RPMI7951 (cell line): ENCODE data around the gene TAPT1. TPM values are rescaled to one million over a fixed set of nuclear protein-coding genes. Genes with fewer than 3 reads are reported as not detected.
A peak's percentile ranks its signal among the peaks of the same experiment; 100 is the strongest.

Experiments
- DNase-seq: peaks from one replicate; pipeline ENCODE4 v3.0.0-alpha.2; 2012; ENCODE audit warnings: low read depth
- total RNA-seq: library from RNA; depleted of rRNA; stranded (reverse); fragments of >200 nt; shearing (Covaris generic); gene quantifications from 2 replicates; pipeline ENCODE4 v1.2.3, GENCODE V29; 2014; rRNA removed

TAPT1 gene
- total RNA-seq = 12.3 and 16.8 TPM in 2 replicates

DNA sequence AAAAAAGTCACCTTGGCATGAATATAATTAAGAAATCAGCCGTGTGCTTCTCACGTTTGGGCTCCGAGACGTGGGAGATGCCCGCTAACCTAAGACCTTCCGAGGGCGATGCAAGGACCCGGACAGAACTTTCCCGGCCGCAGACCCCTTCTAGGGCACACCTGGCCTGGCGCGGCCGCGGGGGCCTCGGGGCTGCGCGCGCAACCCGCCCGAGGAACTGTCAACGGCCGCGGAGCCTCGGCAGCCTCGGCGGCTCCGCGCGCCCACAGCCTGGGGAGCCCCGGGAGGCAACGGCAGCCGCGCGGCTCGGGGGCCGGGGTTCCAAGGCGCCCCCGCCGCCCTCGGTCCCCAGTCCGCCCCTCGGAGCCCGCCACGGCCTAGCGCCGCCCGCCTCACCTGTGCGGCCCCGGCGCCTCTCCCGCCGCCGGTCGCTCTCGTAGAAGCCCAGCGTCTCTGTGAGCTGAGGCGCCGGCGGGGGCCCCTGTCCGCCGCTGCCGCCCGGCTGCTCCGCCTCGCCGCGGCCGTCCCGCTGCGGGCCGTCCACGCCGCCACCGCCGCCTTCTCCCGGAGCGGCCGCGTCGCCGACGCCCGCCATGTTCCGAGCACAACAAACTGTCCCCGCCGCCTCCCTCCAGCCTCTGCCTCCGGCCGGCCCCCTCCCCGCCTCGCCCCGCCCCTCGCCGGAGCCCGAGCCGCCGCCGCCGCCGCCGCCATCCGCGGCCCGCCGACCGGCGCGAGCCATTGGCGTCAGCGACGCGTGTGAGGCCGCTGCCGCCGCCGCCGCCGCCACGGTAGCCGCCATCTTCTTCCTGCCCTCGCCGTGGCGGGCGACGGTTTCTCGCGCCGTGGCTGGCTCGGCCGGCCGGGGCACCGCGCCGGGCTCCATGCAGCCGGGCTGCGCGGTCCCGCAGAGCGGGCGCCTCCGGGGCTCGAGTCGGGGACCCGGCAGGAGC, at the start of gene TAPT1:
Gene TAPT1, minus strand, starts transcription at position 609 of the 953 bp plus-strand sequence. Its CDS starts 14 bp downstream, at position 595.
- peak; percentile 59 for DNase-seq

DNA sequence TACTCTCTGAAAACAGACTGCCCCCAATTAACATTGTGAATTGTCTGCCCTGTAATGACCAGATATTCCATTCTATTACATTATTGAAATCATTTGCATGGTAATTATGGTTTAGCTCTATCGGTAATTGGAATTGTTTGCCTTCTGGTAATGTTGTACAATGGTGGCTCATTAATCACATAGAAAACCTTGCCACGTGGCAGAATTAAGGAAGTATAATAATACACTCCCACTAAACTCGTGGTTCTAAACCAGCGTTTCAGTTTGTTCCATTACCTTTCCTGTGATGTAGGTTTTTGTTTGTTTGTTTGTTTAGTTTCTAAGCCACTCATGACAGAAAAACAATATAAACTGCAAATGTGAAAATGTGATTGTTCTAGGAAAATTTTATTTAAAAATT, 45.1 kb upstream of the TAPT1 start:
- no peak for DNase-seq

GRCh38 chr4:16270454-16271328, 44.4 kb upstream of the TAPT1 start:
- peak; percentile 29 for DNase-seq

GRCh38 chr4:16269742-16270453, 43.6 kb upstream of the TAPT1 start:
- DNase-seq = peak; percentile 94

GRCh38 chr4:16269240-16269639, 43.0 kb upstream of the TAPT1 start:
- DNase-seq = no peak

GRCh38 chr4:16268290-16268689, 42.0 kb upstream of the TAPT1 start:
- no peak for DNase-seq

DNA sequence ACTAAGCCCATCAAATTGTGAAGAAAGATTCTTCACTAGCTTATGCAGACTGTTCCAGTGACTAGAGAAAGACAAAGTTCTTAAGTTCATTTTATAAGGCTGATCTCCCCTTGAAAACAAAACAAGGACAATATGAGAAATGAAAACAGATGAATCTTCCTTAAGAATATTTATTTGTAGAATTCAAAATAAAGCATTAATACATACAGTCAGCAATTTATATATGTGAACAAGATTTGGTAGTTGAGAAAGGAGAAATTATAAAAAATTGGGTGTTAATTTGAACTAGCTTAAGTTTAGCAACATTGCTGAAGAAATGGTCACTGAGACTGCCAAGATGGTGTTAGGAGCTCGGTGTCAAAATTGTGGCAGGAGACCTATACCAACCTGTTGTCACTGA, 41.4 kb upstream of the TAPT1 start:
- DNase-seq = no peak

- no peak for DNase-seq
Observed at GRCh38 chr4:16265820-16266219, 39.5 kb upstream of the TAPT1 start.

- DNase-seq = peak; percentile 50
Observed at GRCh38 chr4:16264798-16265197, 38.5 kb upstream of the TAPT1 start.

- no peak for DNase-seq
Observed at GRCh38 chr4:16263056-16263455, 36.8 kb upstream of the TAPT1 start.

DNA sequence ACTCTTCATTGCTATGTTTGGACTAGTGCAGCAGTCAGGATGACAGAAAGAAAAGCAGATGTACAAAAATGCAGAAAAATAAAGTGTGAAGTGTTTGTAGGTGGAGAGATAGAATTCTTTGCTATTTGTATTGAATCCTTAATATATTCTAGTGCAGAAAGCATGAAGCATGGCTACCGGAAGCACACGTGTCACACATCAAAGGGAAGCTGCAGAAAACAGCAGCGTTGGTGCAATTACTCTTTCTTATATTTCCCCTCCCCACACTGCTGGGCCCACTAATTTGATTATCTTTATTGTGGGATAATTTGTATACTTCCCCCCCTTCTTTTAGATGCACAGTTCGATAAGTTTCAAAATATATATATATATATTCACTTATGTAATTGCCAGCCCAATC, 35.9 kb upstream of the TAPT1 start:
- no peak for DNase-seq

DNA sequence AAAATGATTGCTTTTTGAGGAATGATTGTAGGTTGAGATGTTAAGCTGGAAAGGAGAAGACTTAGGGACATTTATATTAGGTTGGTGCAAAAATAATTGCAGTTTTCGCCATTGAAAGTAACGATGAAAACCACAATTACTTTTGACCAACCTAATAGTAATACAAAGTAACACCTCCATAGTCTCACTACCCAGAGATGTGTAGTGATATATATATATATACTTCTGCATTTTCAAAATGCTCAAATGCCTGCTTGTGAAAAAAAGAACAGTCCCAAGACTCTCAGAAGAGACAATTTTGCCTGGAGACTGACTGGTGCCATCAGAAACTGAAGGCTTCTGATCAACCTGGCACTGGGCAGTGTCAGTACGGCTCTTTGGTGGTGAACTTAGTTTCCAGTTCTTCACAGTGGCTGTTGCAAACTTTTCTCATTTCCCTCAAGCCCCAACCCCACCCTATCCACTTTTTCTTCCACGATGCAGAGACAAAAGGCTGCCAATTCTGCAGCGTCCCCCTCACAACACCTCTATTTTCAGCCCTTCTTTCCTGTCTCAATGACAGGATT, 35.1 kb upstream of the TAPT1 start:
- DNase-seq = no peak

GRCh38 chr4:16259889-16260246, 33.6 kb upstream of the TAPT1 start:
- no peak for DNase-seq

GRCh38 chr4:16259241-16259888, 33.1 kb upstream of the TAPT1 start:
- no peak for DNase-seq

DNA sequence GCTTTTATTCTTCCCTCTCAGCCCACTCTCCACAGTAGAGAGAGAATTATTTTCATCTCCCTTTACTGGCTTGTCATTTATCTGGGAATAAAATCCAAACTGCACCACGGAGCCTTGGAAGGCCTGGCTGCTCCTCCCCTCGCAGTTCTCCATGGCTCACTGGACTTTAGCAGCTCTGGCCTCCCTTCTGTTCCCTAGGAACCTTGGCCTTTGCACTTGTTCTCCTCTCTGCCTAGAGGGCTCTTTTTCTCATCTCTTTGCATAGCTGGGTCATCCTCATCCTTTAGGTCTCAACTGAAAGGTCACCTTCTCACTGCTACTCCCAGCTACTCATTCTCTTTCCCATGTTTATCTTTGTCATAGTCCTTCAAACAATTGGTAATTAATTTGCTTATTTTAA, 31.3 kb upstream of the TAPT1 start:
- no peak for DNase-seq

DNA sequence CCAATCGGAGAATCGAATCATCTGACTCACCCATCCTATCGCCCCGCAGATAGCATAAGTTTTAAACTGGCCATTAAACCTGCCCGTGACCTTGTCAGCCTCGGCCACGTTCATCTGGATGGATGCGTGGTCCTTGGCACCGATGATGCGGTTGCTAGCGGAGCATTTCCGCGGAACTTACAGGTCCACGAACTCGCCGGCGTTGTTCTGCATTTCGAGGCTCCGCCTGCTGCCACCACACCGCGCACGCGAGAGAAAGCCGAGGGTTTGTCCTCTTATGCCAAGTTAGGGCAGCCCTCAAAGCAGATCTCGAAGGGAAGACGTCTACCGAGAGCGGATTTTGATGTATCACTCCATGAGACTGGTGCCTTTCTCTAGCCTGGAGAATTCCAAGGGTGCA, 30.1 kb upstream of the TAPT1 start:
- no peak for DNase-seq

DNA sequence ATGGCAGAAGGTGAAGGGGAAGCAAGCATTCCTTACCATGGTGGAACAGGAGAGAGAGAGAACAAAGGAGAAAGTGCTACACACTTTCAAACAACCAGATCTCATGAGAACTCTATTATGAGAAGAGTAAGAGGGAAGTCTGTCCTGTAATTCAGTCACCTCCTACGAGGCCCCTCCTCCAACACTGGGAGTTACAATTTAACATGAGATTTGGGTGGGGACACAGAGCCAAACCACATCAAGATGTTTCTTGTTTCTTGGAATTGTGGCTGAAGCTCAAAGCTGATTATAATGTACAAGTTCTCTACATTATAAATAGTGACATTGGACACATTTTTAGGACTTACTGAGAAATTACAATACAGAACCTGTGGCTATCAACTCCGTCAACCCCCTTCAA, 29.5 kb upstream of the TAPT1 start:
- DNase-seq = no peak

DNA sequence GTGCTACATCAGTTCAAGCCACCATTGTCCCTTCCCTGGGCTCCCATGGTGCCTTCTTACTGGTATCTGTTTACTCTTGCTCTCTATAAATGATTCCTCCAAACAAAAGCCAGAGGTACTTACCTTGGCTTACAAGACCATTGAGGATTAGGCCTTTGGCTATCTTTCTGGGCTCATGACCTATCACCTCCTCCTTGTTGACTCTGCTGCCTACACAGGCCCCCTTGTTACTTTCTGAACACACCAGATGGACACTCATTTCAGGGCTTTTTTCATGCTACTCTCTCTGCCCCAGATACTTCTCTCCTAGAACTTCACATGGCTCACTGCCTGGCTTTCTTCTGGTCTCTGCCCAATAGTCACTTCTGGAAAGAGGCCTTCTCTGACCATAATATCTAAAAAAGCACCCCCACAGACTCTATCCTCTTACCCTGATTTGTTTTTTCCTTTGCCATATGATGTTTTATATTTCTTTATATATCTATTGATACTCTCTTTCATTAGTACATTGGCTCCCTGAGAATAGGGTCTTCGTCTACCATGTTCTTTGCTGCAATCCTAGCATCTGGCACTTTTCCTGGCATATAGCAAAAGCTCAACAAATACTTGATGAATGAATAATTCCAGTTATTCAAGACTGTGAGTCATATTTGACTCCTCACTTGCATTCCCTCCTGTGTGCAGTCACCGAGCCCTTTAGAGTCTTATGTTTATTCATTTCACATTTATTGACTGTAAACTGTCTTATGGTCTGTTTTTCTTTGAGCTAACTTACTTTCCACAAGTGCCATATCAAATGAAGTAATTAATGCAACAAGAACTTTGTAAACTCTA, 27.1 kb upstream of the TAPT1 start:
- DNase-seq = peak; percentile 76

DNA sequence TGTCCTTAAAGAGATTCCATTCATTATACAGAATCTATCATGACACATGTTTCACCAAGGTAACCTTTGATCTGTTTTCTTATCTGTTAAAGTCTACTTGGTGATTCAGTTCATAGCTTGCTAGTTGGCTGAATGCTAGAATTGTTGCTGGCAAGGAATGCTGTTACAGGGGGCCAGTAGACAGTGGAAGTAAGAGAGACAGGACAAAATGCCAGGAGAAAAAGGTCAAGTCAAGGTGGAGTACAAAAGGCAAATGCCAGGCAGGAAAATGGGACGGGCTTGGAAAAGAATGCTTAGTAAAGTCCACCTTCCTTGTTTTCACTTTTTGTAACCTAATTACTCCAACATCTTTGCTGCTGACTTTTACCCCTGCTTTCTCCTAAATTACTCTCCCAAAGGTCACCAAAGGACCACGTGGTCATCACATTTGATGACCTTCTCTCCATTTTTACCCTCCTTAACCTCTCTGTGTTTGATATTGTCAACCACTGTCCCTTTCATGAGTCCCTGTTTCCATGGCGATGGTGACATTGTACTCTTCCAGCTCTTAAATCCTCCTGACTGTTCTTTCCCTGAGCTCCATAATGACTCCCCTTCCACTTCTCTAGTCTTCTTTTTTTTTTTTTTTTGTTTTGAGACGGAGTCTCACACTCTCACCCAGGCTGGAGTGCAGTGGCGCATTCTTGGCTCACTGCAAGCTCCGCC, 24.5 kb upstream of the TAPT1 start:
- DNase-seq = peak; percentile 38

- no peak for DNase-seq
Observed at GRCh38 chr4:16248605-16249004, 22.3 kb upstream of the TAPT1 start.
